Activated CD4-positive, alpha-beta T cell treated with anti-CD3 and anti-CD28 coated beads, Interleukin-10, Interleukin-2, amounts not matched to agents 100 ng/mL and 50 ng/mL, durations not matched to agents 16 hours and 8 hours (primary cell): ENCODE measurements around the gene UBQLN1.
A peak's percentile ranks its signal among the peaks of the same experiment; 100 is the strongest.
"Not testable (repeated sequence)": the region's sequence is repeated elsewhere in the genome, so short reads cannot be mapped to it uniquely, and the experiment has no call there.

ENCODE experiments used
- DNase-seq: peaks from one replicate; pipeline ENCODE4 v3.0.0-alpha.2; 2020

Gene UBQLN1

DNA sequence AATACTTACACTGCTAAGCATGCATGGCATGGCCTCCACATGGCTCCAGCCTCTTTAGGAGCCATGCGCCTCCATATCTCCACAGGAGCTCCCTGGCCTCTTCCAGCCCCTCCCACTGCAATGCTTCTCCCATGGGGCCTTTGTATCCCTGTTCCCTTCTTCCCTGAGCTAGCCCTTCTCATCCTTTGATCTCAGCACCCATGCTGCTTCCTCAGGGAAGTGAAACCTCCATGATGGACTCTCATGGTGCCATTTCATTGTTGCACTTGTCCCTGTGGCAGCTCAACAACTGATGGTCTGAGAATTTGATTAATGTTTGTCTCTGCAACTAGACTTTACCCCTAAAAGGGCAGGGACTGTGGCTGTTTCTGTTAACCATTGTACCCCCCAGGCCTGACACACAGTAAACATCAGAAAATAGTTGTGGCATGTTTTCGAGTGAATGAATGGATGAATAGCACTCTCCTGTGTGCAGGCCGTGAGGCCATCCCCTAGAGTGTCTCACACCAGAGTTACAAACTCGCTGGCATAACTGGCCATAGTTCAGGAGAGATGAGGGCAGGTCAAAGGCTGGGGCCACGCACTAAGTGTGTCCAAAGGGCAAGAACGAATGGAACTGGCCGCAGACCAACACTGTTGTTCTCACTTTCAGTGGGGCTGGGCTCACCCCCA lies 78.2 kb downstream of the UBQLN1 start:
- DNase-seq, result no peak

DNA sequence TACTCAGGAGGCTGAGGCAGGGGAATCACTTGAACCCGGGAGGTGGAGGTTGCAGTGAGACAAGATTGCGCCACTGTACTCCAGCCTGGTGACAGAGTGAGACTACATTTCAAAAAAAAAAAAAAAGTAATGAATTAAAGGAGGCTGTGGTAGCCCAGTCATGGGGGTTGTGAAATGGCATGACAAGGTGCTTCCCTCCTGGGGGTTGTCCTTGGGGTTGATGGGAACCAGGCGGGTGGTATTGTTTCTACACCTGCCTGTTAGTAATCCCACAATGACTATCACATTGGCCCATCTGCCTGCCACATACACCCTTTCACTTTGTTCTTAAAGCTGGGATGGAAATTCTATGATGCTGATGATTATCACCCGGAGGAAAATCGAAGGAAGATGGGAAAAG lies 79.2 kb downstream of the UBQLN1 start:
- no peak for DNase-seq

DNA sequence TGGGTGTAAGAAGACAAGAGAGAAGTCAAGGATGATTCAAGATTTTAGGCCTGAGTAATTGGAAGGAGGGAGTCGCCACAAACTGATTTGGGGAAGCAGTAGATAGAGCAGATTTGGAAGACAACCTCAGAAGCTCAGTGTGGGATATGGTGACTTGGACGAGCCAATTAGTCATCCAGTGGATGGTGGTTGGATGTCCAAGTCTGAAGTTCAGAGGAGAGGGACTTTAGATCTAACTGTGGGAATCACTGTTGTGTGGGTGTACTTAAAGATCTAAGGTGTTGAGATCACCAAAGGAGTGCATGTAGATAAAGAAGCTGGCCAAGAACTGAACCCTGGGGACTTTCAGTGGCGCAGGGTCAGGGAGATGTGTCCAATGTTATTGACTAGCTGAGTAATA lies 82.6 kb downstream of the UBQLN1 start:
- no peak for DNase-seq

DNA sequence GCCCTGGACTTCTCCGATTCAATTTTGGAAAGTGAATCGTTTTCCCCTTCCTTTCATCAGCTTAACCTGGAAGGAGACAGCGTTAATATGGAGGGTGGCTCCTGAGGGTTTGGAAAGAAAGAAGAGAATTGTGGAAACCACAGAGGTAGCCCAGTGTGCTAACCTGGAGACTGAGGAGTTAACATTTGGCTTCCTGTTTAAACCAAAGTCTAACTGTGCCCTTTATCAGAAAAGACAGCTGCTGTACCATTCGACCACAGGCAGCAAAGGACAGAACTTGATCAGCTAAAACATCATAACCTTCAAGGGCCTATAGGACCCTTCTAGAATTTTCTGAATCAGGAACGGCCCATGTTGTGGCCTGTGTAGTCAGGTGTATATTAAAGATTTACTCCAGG lies 84.1 kb downstream of the UBQLN1 start:
- DNase-seq, result peak; percentile 31

DNA sequence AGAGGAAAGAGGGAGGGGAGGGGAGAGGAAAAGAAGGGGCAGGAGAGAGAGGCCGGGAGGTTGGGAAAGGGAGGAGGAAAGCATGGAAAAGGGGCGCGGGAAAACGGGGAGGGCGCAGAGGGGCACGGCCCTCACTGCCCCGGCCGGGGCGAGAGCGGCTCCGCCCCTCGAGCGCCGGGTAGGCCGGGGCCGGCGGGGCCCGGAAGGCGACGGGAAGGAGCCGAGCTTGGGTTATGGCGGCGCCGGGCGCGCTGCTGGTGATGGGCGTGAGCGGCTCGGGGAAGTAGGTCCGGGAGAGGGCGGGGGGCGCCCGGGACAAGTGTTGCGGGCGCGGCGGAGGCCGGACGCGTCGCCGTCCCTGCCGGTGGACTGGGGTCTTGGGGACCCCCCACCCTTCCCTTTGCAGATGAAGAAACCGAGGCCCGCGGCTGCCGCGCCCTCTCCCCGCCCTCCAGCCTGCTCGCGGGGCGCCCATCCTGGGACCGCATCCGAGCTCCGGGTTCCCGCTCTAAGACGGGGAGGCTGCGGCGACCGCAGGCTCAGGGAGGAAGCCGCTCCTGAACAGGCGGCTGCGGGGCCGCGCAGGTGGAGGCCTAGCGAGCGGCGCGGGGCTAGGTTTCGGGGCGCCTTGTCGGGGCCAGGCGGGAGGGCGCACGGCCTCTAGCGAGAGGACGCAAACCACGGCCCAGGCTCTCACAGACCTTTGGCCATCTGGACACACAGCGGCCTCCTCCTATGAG lies 84.6 kb downstream of the UBQLN1 start, which contains the start of gene IDNK:
Gene IDNK (plus strand): TSS at position 205 of the 740 bp plus-strand sequence. CDS start 29 bp downstream, at position 234.
- DNase-seq, result peak; percentile 65

DNA sequence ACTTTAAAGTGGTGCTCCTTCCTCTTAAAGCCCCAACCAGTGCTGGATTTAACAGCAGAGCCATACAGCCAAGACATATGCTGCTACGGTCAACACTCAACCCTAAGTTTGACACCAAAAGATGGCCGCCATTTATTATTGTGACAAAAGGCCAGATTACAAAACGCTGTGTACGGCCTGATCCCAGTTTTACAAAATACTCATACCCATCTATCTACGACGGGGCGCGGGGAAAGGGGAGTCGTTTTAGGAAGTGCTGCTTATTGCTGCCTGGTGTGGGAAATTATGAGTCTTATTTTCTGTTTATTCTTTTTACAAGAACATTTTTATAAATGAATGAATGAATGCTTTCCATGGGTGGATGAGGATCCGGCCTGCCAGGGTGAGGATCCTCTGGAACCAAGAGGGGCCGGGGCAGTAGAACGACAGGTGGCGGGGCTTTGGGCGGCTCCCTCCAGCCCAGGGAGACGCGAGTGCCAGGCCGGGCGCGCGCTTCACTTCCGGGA lies 85.3 kb downstream of the UBQLN1 start:
- peak; percentile 74 for DNase-seq

DNA sequence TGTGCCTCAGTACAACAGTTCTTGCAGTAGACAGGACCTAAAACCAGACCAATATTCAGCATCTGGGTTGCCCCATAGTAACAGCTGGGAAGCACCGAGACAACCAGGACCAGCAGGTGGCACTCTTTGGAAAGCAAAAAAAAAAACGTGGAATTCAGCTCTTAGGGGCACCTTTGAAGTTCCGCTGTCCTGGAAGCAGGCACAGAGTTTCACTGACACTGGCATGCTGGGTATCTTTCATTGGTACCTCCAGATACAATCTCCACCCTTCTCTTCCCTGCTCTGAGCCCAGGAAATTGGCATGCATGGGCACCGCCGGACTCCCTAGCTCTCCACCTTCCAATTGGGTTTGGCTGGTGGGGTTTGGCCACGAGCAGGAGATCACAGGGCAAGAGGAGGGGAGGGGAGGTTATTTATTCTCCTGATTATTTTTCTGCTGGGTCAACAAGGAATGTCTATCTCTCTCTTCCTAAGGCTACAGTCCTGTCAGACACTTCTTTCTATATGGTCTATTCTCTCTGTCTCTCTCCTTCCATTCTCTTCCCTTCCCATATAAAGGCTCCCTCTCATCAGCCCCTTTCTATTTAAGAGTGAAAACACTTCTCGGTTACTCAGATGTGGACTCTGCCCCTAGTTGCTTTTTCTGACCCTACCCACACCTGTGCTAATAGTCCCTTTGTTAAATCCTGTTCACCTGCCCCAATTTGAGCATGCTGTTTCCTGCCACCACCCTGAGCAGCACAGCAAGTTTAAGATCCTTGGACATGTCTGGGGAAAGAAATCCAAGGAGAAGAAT lies 86.7 kb downstream of the UBQLN1 start:
- DNase-seq, result peak; percentile 38

DNA sequence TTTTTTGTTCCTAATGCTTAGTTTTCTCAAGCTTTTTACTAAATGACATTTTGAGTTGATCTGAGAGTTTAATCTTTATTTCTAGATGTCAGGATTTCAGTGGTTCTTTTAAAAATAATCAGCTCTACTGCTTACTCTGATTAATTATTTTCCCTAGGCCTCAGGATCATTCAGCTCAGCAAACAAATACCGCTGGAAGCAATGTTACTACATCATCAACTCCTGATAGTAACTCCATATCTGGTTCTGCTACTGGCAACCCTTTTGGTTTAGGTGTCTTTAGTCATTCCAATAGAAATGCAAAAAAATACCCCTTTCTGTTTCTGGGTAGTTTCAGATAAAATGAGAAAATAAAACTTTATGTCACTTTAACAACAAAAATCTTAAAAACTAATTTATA lies 90.5 kb downstream of the UBQLN1 start:
- no peak for DNase-seq

DNA sequence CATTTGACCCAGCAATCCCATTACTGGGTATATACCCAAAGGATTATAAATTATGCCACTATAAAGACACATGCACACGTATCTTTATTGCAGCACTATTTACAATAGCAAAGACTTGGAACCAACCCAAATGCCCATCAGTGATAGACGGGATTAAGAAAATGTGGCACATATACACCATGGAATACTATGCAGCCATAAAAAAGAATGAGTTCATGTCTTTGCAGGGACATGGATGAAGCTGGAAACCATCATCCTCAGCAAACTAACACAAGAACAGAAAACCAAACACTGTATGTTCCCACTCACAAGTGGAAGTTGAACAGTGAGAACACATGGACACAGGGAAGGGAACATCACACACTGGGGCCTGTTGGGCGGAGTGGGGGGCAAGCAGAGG lies 94.5 kb downstream of the UBQLN1 start:
- not testable (repeated sequence) for DNase-seq
